IMR-90 (cell line): ENCODE results near the gene INKA1. TPM values are rescaled to one million over a fixed set of nuclear protein-coding genes. Genes with fewer than 3 reads are reported as not detected.

Experiments
- ATAC-seq: fragments of 200-7000 bp; cut with Tn5 transposase; 2 replicates; pipeline ENCODE4 v1.9.1; 2020; ENCODE audit warnings: low read depth, mild to moderate bottlenecking, moderate library complexity
- BruUV-seq: library from RNA; stranded (reverse); fragments of 400-500 nt; replicated peaks from 2 replicates; lab custom pipeline; 2021; lab: Mats Ljungman, UMichigan
- CTCF ChIA-PET: fragments of 300-600 bp; formaldehyde crosslinking; extraction: SDS; loops from one replicate; lab custom pipeline; 2021; ENCODE audit warnings: antibody characterized with exemption; lab: Yijun Ruan, JAX
- POLR2A ChIA-PET: fragments of 300-600 bp; sonication (Branson Sonifier 250); formaldehyde crosslinking; loops from one replicate; lab custom pipeline; 2022; ENCODE audit warnings: antibody characterized with exemption; ENCODE audit not compliant: unreplicated experiment; lab: Charles Lee
- DNase-seq: peaks from one replicate; pipeline ENCODE4 v3.0.0; 2013
- H2AFZ ChIP-seq: replicated peaks from 2 replicates; pipeline ENCODE3; 2013; ENCODE audit warnings: low read length, mild to moderate bottlenecking; ENCODE audit not compliant: poor library complexity
- H2AK5ac ChIP-seq: 2 replicates; pipeline ENCODE4 v1.6.1; 2013; ENCODE audit warnings: low read depth, low read length, inconsistent platforms
- H2AK9ac ChIP-seq: replicated peaks from 2 replicates; pipeline ENCODE3; 2013; ENCODE audit warnings: mild to moderate bottlenecking, low read depth, low read length, moderate library complexity; ENCODE audit not compliant: poor library complexity
- H2BK120ac ChIP-seq: 2 replicates; pipeline ENCODE4 v1.6.1; 2013; ENCODE audit warnings: low read depth, low read length, inconsistent platforms
- H2BK15ac ChIP-seq: 3 replicates; pipeline ENCODE4 v1.6.1; 2013; ENCODE audit warnings: low read depth, low read length, inconsistent platforms
- H2BK20ac ChIP-seq: 2 replicates; pipeline ENCODE4 v1.6.1; 2013; ENCODE audit warnings: low read depth, mild to moderate bottlenecking, inconsistent platforms, low read length, moderate library complexity
- H2BK5ac ChIP-seq: 2 replicates; pipeline ENCODE4 v1.6.1; 2013; ENCODE audit warnings: mild to moderate bottlenecking, low read depth, low read length, inconsistent platforms; ENCODE audit not compliant: poor library complexity, severe bottlenecking
- H3K14ac ChIP-seq: replicated peaks from 2 replicates; pipeline ENCODE4 v1.6.1; 2013; ENCODE audit warnings: low read depth, low read length, inconsistent platforms
- H3K18ac ChIP-seq: 2 replicates; pipeline ENCODE4 v1.6.1; 2013; ENCODE audit warnings: low read depth, low read length, control low read depth
- H3K23ac ChIP-seq: 2 replicates; pipeline ENCODE4 v1.6.1; 2013; ENCODE audit warnings: low read depth, low read length, inconsistent platforms
- H3K27ac ChIP-seq: 2 replicates; pipeline ENCODE4 v1.5.1; 2013; ENCODE audit warnings: mild to moderate bottlenecking, control low read depth, low read length; ENCODE audit not compliant: insufficient read depth
- H3K27me3 ChIP-seq: 2 replicates; pipeline ENCODE4 v1.6.1; 2013; ENCODE audit warnings: low read length; ENCODE audit not compliant: control insufficient read depth, insufficient read depth
- H3K36me3 ChIP-seq: 2 replicates; pipeline ENCODE4 v1.6.1; 2013; ENCODE audit warnings: low read length, mixed read lengths; ENCODE audit not compliant: control insufficient read depth, insufficient read depth
- H3K4ac ChIP-seq: 2 replicates; pipeline ENCODE4 v1.6.1; 2013; ENCODE audit warnings: low read depth, low read length, inconsistent platforms
- H3K4me1 ChIP-seq: 2 replicates; pipeline ENCODE4 v1.6.1; 2013; ENCODE audit warnings: low read length, mixed read lengths; ENCODE audit not compliant: control insufficient read depth, insufficient read depth
- H3K4me2 ChIP-seq: 2 replicates; pipeline ENCODE4 v1.6.1; 2013; ENCODE audit warnings: low read depth, mild to moderate bottlenecking, control low read depth, low read length, moderate library complexity
- H3K4me3 ChIP-seq: 2 replicates; pipeline ENCODE4 v1.5.1; 2013; ENCODE audit warnings: low read depth, mild to moderate bottlenecking, control low read depth, low read length, moderate library complexity; ENCODE audit not compliant: insufficient read depth
- H3K56ac ChIP-seq: 2 replicates; pipeline ENCODE4 v1.6.1; 2013; ENCODE audit warnings: low read length, inconsistent platforms; ENCODE audit not compliant: insufficient read depth; ENCODE audit errors: extremely low read depth
- H3K79me1 ChIP-seq, 2 experiments: 2 replicates each; pipeline ENCODE4 v1.6.1; 2013; ENCODE audit warnings: low read length in 2 of 2, inconsistent platforms in 1 of 2, low read depth in 1 of 2
- H3K9ac ChIP-seq: 2 replicates; pipeline ENCODE4 v1.6.1; 2013; ENCODE audit warnings: low read depth, low read length, control low read depth
- H3K9me1 ChIP-seq: 2 replicates; pipeline ENCODE4 v1.6.1; 2013; ENCODE audit warnings: low read length, inconsistent platforms; ENCODE audit not compliant: insufficient read depth
- H3K9me3 ChIP-seq: 2 replicates; pipeline ENCODE4 v1.6.1; 2013; ENCODE audit warnings: low read length; ENCODE audit not compliant: control insufficient read depth, insufficient read depth
- H4K20me1 ChIP-seq: 2 replicates; pipeline ENCODE4 v1.6.1; 2013; ENCODE audit warnings: low read length, inconsistent platforms; ENCODE audit not compliant: insufficient read depth
- H4K5ac ChIP-seq: 2 replicates; pipeline ENCODE4 v1.6.1; 2013; ENCODE audit warnings: mild to moderate bottlenecking, low read depth, low read length, control low read depth
- H4K8ac ChIP-seq, 2 experiments: 2 replicates each; pipeline ENCODE4 v1.6.1; 2013; ENCODE audit warnings: low read depth in 2 of 2, low read length in 2 of 2, control low read depth in 1 of 2, inconsistent platforms in 1 of 2
- H4K91ac ChIP-seq: 2 replicates; pipeline ENCODE4 v1.6.1; 2013; ENCODE audit warnings: low read depth, low read length, inconsistent platforms; ENCODE audit not compliant: insufficient read depth
- MAFK ChIP-seq: IDR thresholded peaks from 2 replicates; pipeline ENCODE4 v1.6.1; 2012; ENCODE audit warnings: low read depth, low read length, improper control_type of control experiment
- MXI1 ChIP-seq: IDR thresholded peaks from 2 replicates; pipeline ENCODE4 v1.6.1; 2012; ENCODE audit warnings: low read depth, mild to moderate bottlenecking, low read length, moderate library complexity, borderline replicate concordance
- WGBS, 2 experiments: methylation state at CpG; one replicate each; pipeline versions ENCODE4 v1.1.5 to v1.1.7; 2013; ENCODE audit warnings: missing lambda C conversion rate in 2 of 2; ENCODE audit not compliant: insufficient read length in 1 of 2; ENCODE audit errors: extremely low coverage in 2 of 2; 5-methylcytosine and 5-hydroxymethylcytosine counted together
- dilution Hi-C: fragments of 300-500 bp; cut with HindIII; formaldehyde crosslinking; loops from one replicate; pipeline ENCODE4 v1.14.3; 2018; ENCODE audit warnings: low sequenced_read_pairs; ENCODE audit not compliant: unreplicated experiment
- in situ Hi-C: fragments of 300-500 bp; cut with MboI; formaldehyde crosslinking; loops from 3 replicates; pipeline ENCODE4 v1.14.3; 2019; ENCODE audit warnings: low sequenced_read_pairs, inconsistent platforms, mixed read lengths
- intact Hi-C: fragments of 100-400 bp; cut with micrococcal nuclease; formaldehyde crosslinking; loops from 2 replicates; pipeline ENCODE4 v1.10.0; 2022
- polyA plus RNA-seq, 3 experiments: library from polyadenylated mRNA; depleted of rRNA; stranded (reverse); fragments of >200 nt; gene quantifications; 2 replicates each; pipeline ENCODE4 v1.2.3, GENCODE V29; 2012; ENCODE audit warnings: low replicate concordance in 1 of 3
- total RNA-seq: library from RNA; depleted of rRNA; stranded (reverse); fragments of >200 nt; gene quantifications from 2 replicates; pipeline ENCODE4 v1.2.3, GENCODE V29; 2012

INKA1 gene
- total and polyA plus RNA-seq, 2 of the 4 experiments (the other 2 are of a cell fraction), result 2.3 to 4.5 TPM

GRCh38 chr3:49785565-49786356, 17.3 kb upstream of the INKA1 start:
- Histone ChIP-seq H3K27ac (peak overlapping the region; percentile 45), H3K4me3 (peak overlapping the region; percentile 64), H2BK15ac (no peak overlapping the region), H3K14ac (peak overlapping the region; percentile 93), H2AK5ac (peak overlapping the region; percentile 89), H2AFZ (peak overlapping the region; percentile 89), H3K4me2 (peak overlapping the region; percentile 96), H4K8ac (peak overlapping the region; percentile 32 to 74; a peak in 1 of 4 replicates), H3K27me3 (no peaks in the 10 kb centered on the region), H3K18ac (no peak overlapping the region), H3K56ac (peak overlapping the region; percentile 93), H3K79me1 (peaks cover 4 to 51% of the 10 kb centered on the region in 2 experiments), H3K36me3 (peaks cover 12% of the 10 kb centered on the region), H2BK20ac (no peak overlapping the region), H3K9ac (peak overlapping the region; percentile 78), H4K5ac (no peak overlapping the region; the same call in 1 of the 2 replicates), H3K23ac (peak overlapping the region; percentile 99), H2BK120ac (no peak overlapping the region), H3K4ac (peak overlapping the region; percentile 83), H2AK9ac (peak overlapping the region; percentile 91), H3K9me3 (no peaks in the 10 kb centered on the region), H2BK5ac (peak overlapping the region; percentile 14), H3K4me1 (peaks cover 10% of the 10 kb centered on the region), H3K9me1 (peaks cover 11% of the 10 kb centered on the region), H4K91ac (peak overlapping the region; percentile 58), H4K20me1 (peaks cover 22% of the 10 kb centered on the region)
- BruUV-seq, result no TSS peak
- dilution Hi-C loops (no loop called here), intact Hi-C loops (no loop called here), in situ Hi-C loops (no loop called here)
- 1% methylated on average over 27 of the region's 50 CpGs; no CpG with 5 or more reads in 1 of the 2 experiments for WGBS, 2 experiments
- POLR2A ChIA-PET, result interaction anchor here (0.6 kb wide), 1 partner anchor 18 kb away, joined by 7 read pairs; the partner anchor contains the start of gene INKA1
- ATAC-seq (peak; percentile 44), DNase-seq (peak; percentile 28)
- TF ChIP-seq MXI1 (peak; percentile 44; the same call in 1 of the 2 replicates), MAFK (no peak)
- CTCF ChIA-PET, result interaction anchor here (0.7 kb wide), 1 partner anchor 41 kb away, joined by 3 read pairs; no protein-coding TSS in a partner anchor
